GM21737 (cell line): ENCODE data around the gene SELENOF.

ENCODE experiments used
- ATAC-seq: cut with Tn5 transposase; IDR thresholded peaks from one replicate; pipeline ENCODE4 v1.9.1; 2021; ENCODE audit warnings: mild to moderate bottlenecking, moderate library complexity; ENCODE audit not compliant: unreplicated experiment

The SELENOF gene

GRCh38 chr1:86860424-86860823, 53.5 kb downstream of the SELENOF start:
- no peak for ATAC-seq

GRCh38 chr1:86860020-86860419, 53.9 kb downstream of the SELENOF start:
- no peak for ATAC-seq

GRCh38 chr1:86858524-86859261, 55.2 kb downstream of the SELENOF start:
- ATAC-seq: no peak

GRCh38 chr1:86856196-86856595, 57.7 kb downstream of the SELENOF start:
- ATAC-seq: no peak

GRCh38 chr1:86854352-86854751, 59.6 kb downstream of the SELENOF start:
- no peak for ATAC-seq

- ATAC-seq: no peak
Observed at GRCh38 chr1:86852782-86853408, 61.0 kb downstream of the SELENOF start.

GRCh38 chr1:86852289-86852688, 61.6 kb downstream of the SELENOF start:
- no peak for ATAC-seq

GRCh38 chr1:86849756-86850155, 64.2 kb downstream of the SELENOF start:
- no peak for ATAC-seq

- ATAC-seq: no peak
Observed at GRCh38 chr1:86848654-86849053, 65.3 kb downstream of the SELENOF start.

GRCh38 chr1:86846164-86846647, 67.7 kb downstream of the SELENOF start:
- no peak for ATAC-seq

GRCh38 chr1:86845514-86845913, 68.4 kb downstream of the SELENOF start:
- no peak for ATAC-seq

- ATAC-seq: no peak
Observed at GRCh38 chr1:86841116-86841515, 72.8 kb downstream of the SELENOF start.

GRCh38 chr1:86833461-86834215, 80.3 kb downstream of the SELENOF start:
- peak; percentile 83 for ATAC-seq

GRCh38 chr1:86832433-86832832, 81.5 kb downstream of the SELENOF start:
- no peak for ATAC-seq

GRCh38 chr1:86829321-86829720, 84.6 kb downstream of the SELENOF start:
- no peak for ATAC-seq

GRCh38 chr1:86828024-86828423, 85.9 kb downstream of the SELENOF start:
- ATAC-seq: no peak

GRCh38 chr1:86826856-86827255, 87.1 kb downstream of the SELENOF start:
- no peak for ATAC-seq

- no peak for ATAC-seq
Observed at GRCh38 chr1:86825319-86825718, 88.6 kb downstream of the SELENOF start.

- ATAC-seq: no peak
Observed at GRCh38 chr1:86823821-86824500, 90.0 kb downstream of the SELENOF start.

- no peak for ATAC-seq
Observed at GRCh38 chr1:86823386-86823785, 90.5 kb downstream of the SELENOF start.

GRCh38 chr1:86822459-86822858, 91.5 kb downstream of the SELENOF start:
- ATAC-seq: no peak
